Type B pancreatic cell (in vitro differentiated cells): Measurements from ENCODE around the gene THOC2. TPM values are rescaled to one million over a fixed set of nuclear protein-coding genes. Genes with fewer than 3 reads are reported as not detected.
"Not testable (repeated sequence)": the region's sequence is repeated elsewhere in the genome, so short reads cannot be mapped to it uniquely, and the experiment has no call there.

ENCODE experiments used
- DNase-seq: peaks from one replicate; pipeline ENCODE4 v3.0.0; 2021; ENCODE audit warnings: mixed read lengths; ENCODE audit not compliant: unreplicated experiment; ENCODE audit errors: extremely low spot score
- H3K27ac Mint-ChIP-seq: 2 replicates; pipeline ENCODE4 v1.8.0; 2021; ENCODE audit warnings: mild to moderate bottlenecking, mixed read lengths
- H3K27me3 Mint-ChIP-seq: 2 replicates; pipeline ENCODE4 v1.8.0; 2021; ENCODE audit warnings: mixed read lengths
- H3K36me3 Mint-ChIP-seq: 2 replicates; pipeline ENCODE4 v1.8.0; 2021; ENCODE audit warnings: mixed read lengths
- H3K4me1 Mint-ChIP-seq: one replicate; pipeline ENCODE4 v1.8.0; 2021; ENCODE audit warnings: mixed read lengths; ENCODE audit not compliant: unreplicated experiment
- H3K4me3 Mint-ChIP-seq: 2 replicates; pipeline ENCODE4 v1.8.0; 2021; ENCODE audit warnings: mild to moderate bottlenecking, mixed read lengths
- H3K9me3 Mint-ChIP-seq: 2 replicates; pipeline ENCODE4 v1.8.0; 2021; ENCODE audit warnings: mixed read lengths
- total RNA-seq: library from RNA; stranded (reverse); gene quantifications from 2 replicates; pipeline ENCODE4 v1.2.1, GENCODE V29; 2021; ENCODE audit warnings: low replicate concordance
- TF ChIP-seq, protein P1 (sequence below): fragments of 200-600 bp; sonication (generic); conservative IDR thresholded peaks from 2 replicates; pipeline ENCODE4 v1.5.0; 2021; ENCODE audit warnings: antibody characterized with exemption, mild to moderate bottlenecking

THOC2 gene
- total RNA-seq, 1 donor from 2014 or later, result 96.2 TPM

DNA sequence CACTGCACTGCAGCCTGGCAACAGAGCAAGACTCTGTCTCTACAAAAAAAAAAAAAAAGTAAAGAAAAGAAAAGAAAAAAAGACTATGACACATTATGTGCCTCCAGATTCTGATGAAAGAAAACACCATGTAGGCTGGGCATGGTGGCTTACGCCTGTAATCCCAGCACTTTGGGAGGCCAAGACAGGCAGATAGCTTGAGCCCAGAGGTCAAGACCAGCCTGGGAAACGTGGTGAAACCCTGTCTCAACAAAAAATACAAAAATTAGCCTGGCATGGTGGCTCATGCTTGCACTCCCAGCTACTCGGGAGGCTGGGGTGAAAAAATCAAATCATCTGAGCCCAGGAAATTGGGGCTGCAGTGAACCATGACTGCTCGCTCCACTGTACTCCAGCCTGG, 19.4 kb downstream of the THOC2 start:
- H3K27me3 Mint-ChIP-seq, result no peaks in the 10 kb centered on the region
- H3K4me3 Mint-ChIP-seq, result no peak overlapping the region
- H3K27ac Mint-ChIP-seq, result no peak overlapping the region
- H3K9me3 Mint-ChIP-seq, result no peaks in the 10 kb centered on the region
- peaks cover 9% of the 10 kb centered on the region for H3K36me3 Mint-ChIP-seq
- H3K4me1 Mint-ChIP-seq, result no peaks in the 10 kb centered on the region
- TF ChIP-seq, protein P1, sequence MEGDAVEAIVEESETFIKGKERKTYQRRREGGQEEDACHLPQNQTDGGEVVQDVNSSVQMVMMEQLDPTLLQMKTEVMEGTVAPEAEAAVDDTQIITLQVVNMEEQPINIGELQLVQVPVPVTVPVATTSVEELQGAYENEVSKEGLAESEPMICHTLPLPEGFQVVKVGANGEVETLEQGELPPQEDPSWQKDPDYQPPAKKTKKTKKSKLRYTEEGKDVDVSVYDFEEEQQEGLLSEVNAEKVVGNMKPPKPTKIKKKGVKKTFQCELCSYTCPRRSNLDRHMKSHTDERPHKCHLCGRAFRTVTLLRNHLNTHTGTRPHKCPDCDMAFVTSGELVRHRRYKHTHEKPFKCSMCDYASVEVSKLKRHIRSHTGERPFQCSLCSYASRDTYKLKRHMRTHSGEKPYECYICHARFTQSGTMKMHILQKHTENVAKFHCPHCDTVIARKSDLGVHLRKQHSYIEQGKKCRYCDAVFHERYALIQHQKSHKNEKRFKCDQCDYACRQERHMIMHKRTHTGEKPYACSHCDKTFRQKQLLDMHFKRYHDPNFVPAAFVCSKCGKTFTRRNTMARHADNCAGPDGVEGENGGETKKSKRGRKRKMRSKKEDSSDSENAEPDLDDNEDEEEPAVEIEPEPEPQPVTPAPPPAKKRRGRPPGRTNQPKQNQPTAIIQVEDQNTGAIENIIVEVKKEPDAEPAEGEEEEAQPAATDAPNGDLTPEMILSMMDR, result no peak
- DNase-seq, result no peak

DNA sequence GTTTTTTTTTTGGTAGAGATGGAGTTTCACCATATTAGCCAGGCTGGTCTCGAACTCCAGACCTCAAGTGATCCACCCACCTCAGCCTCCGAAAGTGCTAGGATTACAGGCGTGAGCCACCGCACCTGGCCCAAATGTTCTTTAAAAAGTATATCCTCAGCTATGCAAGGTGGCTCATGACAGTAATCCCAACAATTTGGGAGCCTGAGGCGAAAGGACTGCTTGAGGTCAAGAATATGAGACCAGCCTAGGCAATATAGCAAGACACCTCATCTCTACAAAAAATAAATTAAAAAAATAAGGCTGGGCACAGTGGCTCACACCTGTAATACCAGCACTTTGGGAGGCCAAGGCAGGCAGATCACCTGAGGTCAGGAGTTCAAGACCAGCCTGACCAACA, 21.7 kb downstream of the THOC2 start:
- H3K27ac Mint-ChIP-seq, H3K4me1 Mint-ChIP-seq, H3K27me3 Mint-ChIP-seq, H3K9me3 Mint-ChIP-seq, H3K4me3 Mint-ChIP-seq, DNase-seq, H3K36me3 Mint-ChIP-seq: not testable (repeated sequence)

DNA sequence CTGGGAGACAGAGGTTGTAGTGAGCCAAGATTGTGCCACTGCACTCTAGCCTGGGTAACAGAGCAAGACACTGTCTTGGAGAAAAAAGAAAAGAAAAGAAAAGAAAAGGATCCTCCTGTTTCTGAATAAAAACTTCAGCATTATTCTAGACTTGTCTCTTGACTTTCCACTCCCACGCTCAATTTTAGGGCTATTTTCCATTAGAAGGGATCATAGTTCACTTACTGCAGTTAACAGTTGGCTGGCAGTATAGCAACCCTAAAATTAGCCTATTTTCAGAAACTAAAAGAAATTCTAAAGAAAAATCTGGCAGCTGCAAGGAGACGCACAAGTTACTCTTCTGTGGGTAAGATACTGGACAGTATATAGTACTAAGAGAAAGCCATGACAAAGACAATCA, 28.1 kb downstream of the THOC2 start:
- no peak overlapping the region for H3K27ac Mint-ChIP-seq
- H3K9me3 Mint-ChIP-seq, result no peaks in the 10 kb centered on the region
- peaks cover 3% of the 10 kb centered on the region for H3K36me3 Mint-ChIP-seq
- DNase-seq, result no peak
- no peaks in the 10 kb centered on the region for H3K27me3 Mint-ChIP-seq
- H3K4me3 Mint-ChIP-seq, result no peak overlapping the region
- TF ChIP-seq, protein P1, result no peak
- peaks cover 3% of the 10 kb centered on the region for H3K4me1 Mint-ChIP-seq

DNA sequence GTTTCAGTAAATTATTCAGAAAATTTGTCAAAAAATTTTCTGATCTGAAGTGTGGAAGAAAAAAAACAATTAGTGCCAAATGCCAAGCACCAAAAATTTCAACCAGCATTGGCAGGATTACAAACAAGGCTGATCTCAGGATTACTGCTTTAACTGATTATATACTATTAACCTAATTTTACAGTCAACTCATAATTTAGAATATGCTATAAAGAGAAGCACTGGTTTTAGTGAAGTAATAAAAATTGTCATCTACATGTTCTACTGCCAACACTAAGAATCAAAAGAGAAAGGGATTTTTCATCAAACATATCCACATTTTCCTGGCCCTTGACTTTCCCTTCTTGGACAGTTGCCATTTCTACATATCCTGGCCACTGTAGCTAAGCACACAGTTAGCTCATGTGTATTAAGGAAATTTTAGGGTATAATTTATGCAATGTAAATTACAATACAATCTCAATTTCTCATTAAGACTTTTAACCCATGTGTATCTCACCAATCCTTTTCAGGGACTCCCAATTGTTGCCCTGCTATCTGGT, 33.8 kb downstream of the THOC2 start:
- Mint-ChIP-seq H3K36me3 (peaks cover 3% of the 10 kb centered on the region), H3K27ac (no peak overlapping the region), H3K4me3 (no peak overlapping the region), H3K27me3 (no peaks in the 10 kb centered on the region), H3K9me3 (no peaks in the 10 kb centered on the region), H3K4me1 (peaks cover 4% of the 10 kb centered on the region)
- TF ChIP-seq, protein P1, result no peak
- no peak for DNase-seq

DNA sequence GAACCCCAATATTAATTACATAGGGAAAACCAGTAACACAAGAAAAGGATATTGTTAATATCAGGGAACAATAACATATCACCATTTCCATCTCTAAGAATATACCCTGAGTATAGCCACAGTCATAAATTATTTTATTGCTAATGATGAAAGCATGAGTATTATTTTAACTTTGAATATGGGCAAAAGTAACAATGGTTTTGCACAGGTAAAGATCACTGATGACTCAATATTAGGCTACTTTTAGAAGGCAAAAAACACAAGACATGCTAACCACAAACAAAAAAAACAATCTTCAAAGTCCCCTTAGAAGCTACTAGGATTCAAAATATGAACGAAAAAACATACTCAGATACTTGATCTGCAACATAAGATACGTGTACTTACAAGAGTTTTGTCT, 36.5 kb downstream of the THOC2 start:
- DNase-seq, result no peak

DNA sequence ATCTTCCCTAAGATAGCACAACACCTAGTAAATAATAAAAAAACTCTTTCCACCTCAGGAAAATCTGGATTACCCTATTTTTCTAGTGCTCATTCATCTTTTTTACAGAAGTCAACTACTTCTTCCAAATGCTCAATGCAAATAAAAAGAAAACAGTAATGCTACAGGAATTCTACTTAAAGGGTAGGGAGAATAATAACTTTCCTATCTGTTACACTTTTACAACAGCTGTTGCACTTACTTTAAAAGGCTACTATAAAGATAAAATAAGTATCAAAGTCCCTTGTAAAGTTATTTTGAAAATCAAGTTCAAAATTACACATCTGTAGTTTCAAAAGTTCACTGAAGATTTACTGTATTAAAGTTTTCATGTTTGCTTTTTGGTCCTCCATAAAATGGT, 37.6 kb downstream of the THOC2 start:
- Mint-ChIP-seq H3K4me1 (peaks cover 4% of the 10 kb centered on the region), H3K27ac (no peak overlapping the region), H3K36me3 (peaks cover 3% of the 10 kb centered on the region), H3K27me3 (no peaks in the 10 kb centered on the region), H3K4me3 (no peak overlapping the region), H3K9me3 (no peaks in the 10 kb centered on the region)
- no peak for DNase-seq
- TF ChIP-seq, protein P1, result no peak

More for the DNA sequence above, 36.5 kb downstream of the THOC2 start:
- H3K36me3 Mint-ChIP-seq, result peaks cover 3% of the 10 kb centered on the region
- TF ChIP-seq, protein P1, result no peak
- H3K4me3 Mint-ChIP-seq, result no peak overlapping the region
- H3K4me1 Mint-ChIP-seq, result peaks cover 4% of the 10 kb centered on the region
- no peaks in the 10 kb centered on the region for H3K9me3 Mint-ChIP-seq
- no peaks in the 10 kb centered on the region for H3K27me3 Mint-ChIP-seq
- no peak overlapping the region for H3K27ac Mint-ChIP-seq
